ENCODE results near the gene THRSP. TPM values are rescaled to one million over a fixed set of nuclear protein-coding genes. Genes with fewer than 3 reads are reported as not detected.

THRSP gene
- total RNA-seq, 1 donor from 2014 or later = not detected

- Histone ChIP-seq H3K9me3 (no peaks in the 10 kb centered on the region), H3K4me3 (no peak overlapping the region), H3K27ac (no peak overlapping the region), H3K36me3 (no peaks in the 10 kb centered on the region), H3K4me1 (peaks cover 0 to 7% of the 10 kb centered on the region in 2 donors), H3K27me3 (no peaks in the 10 kb centered on the region)
- intact Hi-C loops (cut with DNase I) = no loop called here
- TF ChIP-seq CTCF (IDR thresholded peaks at IDR 0.05) = no peak
- DNase-seq (ENCODE audit: low spot score in 2 of 2) = no peak
Measured at GRCh38 chr11:78030429-78031325, 33.0 kb upstream of the THRSP start.

- Histone ChIP-seq H3K4me1 (peaks cover 0 to 7% of the 10 kb centered on the region in 2 donors), H3K36me3 (no peaks in the 10 kb centered on the region), H3K27ac (no peak overlapping the region), H3K27me3 (no peaks in the 10 kb centered on the region), H3K4me3 (no peak overlapping the region), H3K9me3 (no peaks in the 10 kb centered on the region)
- DNase-seq (ENCODE audit: low spot score in 2 of 2) = no peak
- TF ChIP-seq CTCF (IDR thresholded peaks at IDR 0.05) = no peak
- intact Hi-C loops (cut with DNase I) = no loop called here
Measured at GRCh38 chr11:78031629-78032028, 32.0 kb upstream of the THRSP start.

- TF ChIP-seq CTCF (IDR thresholded peaks at IDR 0.05) = no peak
- H3K27me3 ChIP-seq = no peaks in the 10 kb centered on the region
- no peaks in the 10 kb centered on the region for H3K36me3 ChIP-seq
- H3K9me3 ChIP-seq = no peaks in the 10 kb centered on the region
- H3K4me1 ChIP-seq = peaks cover 0 to 7% of the 10 kb centered on the region in 2 donors
- H3K27ac ChIP-seq = no peak overlapping the region
- intact Hi-C loops (cut with DNase I) = no loop called here
- H3K4me3 ChIP-seq = no peak overlapping the region
- no peak for DNase-seq (ENCODE audit: low spot score in 2 of 2)
Measured at GRCh38 chr11:78032090-78032489, 31.6 kb upstream of the THRSP start.

- Histone ChIP-seq H3K4me1 (peaks cover 0 to 7% of the 10 kb centered on the region in 2 donors), H3K36me3 (no peaks in the 10 kb centered on the region), H3K27ac (no peak overlapping the region), H3K27me3 (no peaks in the 10 kb centered on the region), H3K9me3 (no peaks in the 10 kb centered on the region), H3K4me3 (no peak overlapping the region)
- intact Hi-C loops (cut with DNase I) = no loop called here
- no peak for TF ChIP-seq CTCF (IDR thresholded peaks at IDR 0.05)
- DNase-seq (ENCODE audit: low spot score in 2 of 2) = no peak
Measured at GRCh38 chr11:78033040-78033439, 30.6 kb upstream of the THRSP start.

- TF ChIP-seq CTCF (IDR thresholded peaks at IDR 0.05) = no peak
- no peak overlapping the region for H3K4me3 ChIP-seq
- no peak for DNase-seq (ENCODE audit: low spot score in 2 of 2)
- no peaks in the 10 kb centered on the region for H3K9me3 ChIP-seq
- no peak overlapping the region for H3K27ac ChIP-seq
- H3K36me3 ChIP-seq = no peaks in the 10 kb centered on the region
- H3K4me1 ChIP-seq = peaks cover 0 to 10% of the 10 kb centered on the region in 2 donors
- intact Hi-C loops (cut with DNase I) = no loop called here
- no peaks in the 10 kb centered on the region for H3K27me3 ChIP-seq
Measured at GRCh38 chr11:78034623-78035022, 29.0 kb upstream of the THRSP start.
